DMS79 (cell line): ENCODE measurements around the gene BTRC.

Experiments
- DNase-seq: peaks from one replicate; lab custom pipeline; 2025; lab: John Stamatoyannopoulos, UW

BTRC gene

GRCh38 chr10:101567165-101568006 is 213.4 kb downstream of the BTRC start:
- no peak for DNase-seq

DNA sequence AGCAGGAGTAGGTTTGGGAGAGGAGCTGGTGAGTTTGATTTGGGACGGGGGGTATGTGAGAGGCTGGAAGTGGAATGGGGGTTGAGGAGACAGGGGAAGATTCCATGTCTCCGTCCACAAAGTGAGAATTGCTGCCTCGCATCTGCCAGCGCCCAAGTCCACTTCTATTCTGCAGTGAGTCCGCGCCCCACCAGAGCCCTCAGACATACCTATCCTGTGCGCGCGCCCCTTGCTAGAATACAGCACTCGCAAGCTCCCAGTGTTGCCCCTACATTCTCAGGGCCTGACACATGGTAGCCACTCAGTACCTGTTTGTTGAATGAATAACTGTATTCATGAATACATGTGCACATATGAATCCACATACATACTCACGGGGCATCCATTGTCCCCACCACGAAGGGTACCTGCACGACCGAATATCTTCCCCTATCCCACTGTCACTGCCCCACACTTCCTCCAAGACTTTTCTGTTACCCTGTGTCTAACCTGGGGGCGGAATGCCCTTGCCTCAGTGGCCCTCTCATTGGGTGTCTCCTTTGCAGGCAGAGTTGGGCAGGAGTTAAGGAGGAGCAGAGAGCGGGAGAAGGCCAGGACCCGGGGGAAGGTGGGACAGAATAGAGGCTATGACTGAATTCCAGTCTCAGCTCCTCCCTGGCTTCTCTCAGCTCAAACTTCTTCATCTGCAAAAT is 214.2 kb downstream of the BTRC start:
- no peak for DNase-seq

DNA sequence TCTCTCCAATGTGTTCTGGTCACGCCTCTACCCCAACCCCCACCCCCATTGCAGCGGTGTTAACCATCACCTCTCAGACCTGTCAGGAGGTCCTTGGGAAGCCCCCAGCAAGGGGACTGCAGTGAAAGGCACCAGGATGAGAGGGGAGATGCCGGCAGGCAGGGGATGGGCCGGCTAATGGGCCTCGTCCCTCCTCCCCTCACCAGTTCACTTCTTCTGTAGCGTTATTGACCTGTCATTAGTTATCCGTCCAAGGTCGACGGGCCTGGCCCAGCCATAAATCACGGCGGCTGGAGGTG is 215.3 kb downstream of the BTRC start:
- DNase-seq, result no peak

GRCh38 chr10:101569622-101570427 is 215.9 kb downstream of the BTRC start:
- DNase-seq, result peak; percentile 13

GRCh38 chr10:101570428-101571270 is 216.7 kb downstream of the BTRC start:
- DNase-seq, result no peak

DNA sequence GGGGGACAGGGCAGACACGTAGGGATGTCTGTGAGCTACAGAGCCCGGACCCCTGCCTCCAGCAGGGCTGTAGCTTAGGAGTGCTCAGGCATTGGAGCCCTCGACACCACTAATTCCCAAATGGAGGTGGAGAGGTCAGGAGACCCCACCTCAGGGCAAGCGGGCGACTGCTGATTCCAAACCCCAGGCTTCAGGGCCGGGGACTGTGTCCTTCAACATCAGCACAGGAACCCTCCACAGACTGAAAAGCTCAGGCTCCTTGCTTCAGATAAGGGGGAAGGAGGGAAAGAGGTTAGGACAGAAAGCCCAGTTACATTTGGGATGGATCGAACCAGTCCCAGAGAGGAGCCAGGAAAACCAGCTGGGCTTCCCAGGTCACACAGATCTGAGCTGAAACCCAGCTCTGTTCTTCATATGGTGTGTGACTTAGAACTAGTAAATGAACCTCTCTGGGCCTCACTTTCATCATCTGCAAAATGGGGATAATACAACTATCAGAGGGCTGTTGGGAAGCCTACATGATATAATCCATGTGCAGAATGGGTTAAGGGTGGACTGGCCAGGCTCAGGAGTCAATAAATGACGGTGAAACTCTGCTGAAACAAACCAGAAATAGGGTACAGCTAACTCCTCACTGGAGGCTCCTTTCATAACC is 217.4 kb downstream of the BTRC start:
- DNase-seq, result no peak

- no peak for DNase-seq
Measured at GRCh38 chr10:101572126-101572525, 218.2 kb downstream of the BTRC start.

DNA sequence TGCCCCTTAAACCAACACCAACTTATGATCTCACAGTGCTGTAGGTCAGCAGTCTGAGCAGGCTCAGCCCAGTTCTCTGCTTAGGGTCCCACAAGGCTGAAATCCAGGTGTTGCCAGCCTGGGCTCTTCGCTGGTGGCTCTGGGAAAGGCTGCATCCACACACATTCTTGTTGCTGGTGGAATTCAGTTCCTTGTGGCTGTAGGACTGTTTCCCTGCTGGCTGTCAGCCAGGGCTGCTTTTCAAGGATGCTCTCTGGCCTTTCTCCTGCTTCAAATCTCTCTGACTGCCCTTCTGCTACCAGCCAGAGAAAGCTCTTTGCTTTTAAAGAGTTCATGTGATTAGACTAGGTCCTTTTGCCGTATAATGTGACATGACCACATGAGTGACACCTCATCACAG is 218.8 kb downstream of the BTRC start:
- DNase-seq, result no peak

DNA sequence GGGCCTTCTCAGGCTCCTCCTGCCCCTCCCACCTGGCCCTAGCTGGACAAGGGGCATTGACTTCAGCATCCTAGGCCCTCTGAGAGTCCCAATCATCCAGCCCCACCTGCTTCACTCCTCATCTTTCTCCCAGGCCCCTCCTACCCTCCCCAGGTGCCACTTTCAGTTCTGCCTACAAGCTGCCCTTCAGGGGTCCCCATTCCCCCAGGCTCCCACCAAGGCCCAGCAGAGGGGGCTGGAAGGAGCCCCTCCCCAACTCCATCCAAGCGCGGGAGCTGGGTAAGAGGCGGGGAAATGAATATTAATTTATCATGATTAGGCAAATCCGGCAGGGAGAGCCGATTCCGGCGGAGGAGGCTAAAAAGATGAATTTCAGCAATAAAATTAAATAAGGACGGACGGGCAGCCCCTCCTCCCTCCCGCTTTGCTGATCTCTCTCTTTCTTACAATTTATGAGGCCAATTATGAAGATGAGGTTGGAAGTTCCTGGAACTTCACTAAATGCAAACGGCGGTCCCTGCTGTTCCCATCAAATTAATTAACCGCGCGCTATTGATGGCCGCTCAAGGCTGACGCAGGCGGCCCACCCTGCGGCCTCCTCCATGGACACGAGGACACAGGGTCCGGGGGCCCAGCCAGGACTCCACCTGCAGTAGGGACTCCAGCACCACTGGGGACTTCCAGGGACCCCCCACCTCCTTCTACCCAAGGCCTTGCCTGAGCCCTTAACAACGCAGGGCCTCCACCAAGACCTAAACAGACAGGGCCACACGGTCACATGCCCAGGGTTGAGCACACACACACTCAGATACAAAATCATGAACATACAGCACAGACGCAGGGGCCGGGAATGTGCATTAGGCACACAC is 220.2 kb downstream of the BTRC start:
- DNase-seq, result no peak

- DNase-seq, result no peak
Measured at GRCh38 chr10:101575091-101575490, 221.1 kb downstream of the BTRC start.

GRCh38 chr10:101575580-101576210 is 221.7 kb downstream of the BTRC start:
- no peak for DNase-seq

- DNase-seq, result no peak
Measured at GRCh38 chr10:101576211-101576863, 222.4 kb downstream of the BTRC start.

- DNase-seq, result no peak
Measured at GRCh38 chr10:101577121-101577871, 223.3 kb downstream of the BTRC start.

GRCh38 chr10:101578192-101578591 is 224.2 kb downstream of the BTRC start:
- no peak for DNase-seq

DNA sequence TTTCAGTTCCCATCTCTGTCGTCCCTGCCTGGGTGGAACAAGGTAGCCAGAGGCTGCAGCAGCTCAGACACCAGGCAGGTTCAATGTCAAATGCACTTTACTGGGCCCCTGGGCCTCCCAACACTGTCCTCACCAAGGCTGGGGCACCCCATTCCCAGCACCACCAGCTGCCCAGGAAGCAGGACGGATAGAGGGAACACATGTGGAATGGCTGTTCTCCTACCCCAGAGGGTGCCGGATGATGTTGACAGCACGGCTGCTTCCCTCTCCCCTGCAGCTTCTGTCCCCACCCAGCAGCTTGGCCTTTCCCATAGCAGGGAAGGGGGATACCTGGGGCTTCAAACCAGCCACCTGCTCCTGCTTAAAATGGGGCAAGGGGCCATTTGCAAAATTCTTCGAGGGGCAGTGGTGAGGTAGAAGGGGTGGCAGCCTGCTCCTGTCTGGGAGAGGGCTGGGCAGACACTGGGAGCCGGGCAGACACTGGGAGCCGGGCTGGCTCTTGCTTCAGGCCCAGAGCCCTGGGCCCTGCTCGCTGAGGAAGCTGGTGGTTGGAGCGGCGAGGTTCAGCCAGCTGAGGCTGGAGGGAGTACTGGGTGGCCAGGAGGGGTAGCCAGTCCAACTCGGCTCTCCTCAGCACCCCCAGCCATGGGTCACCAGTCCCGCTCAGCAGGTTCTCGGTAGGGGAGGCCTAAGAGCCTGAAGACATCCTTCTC is 225.0 kb downstream of the BTRC start:
- DNase-seq, result no peak

- DNase-seq, result no peak
Measured at GRCh38 chr10:101579516-101579870, 225.5 kb downstream of the BTRC start.

GRCh38 chr10:101580486-101581399 is 226.8 kb downstream of the BTRC start:
- no peak for DNase-seq
